Superior temporal gyrus (tissue), 1 donor: ENCODE data around the gene CHMP1B.

ENCODE experiments used
- DNase-seq: peaks from one replicate; pipeline ENCODE4 v3.0.0-alpha.2; 2016; ENCODE audit errors: extremely low spot score

Gene CHMP1B

GRCh38 chr18:11902522-11903292, 51.5 kb downstream of the CHMP1B start:
- DNase-seq = peak; percentile 37
